T-cell (primary cell): ENCODE results near the gene CCDC149. TPM values are rescaled to one million over a fixed set of nuclear protein-coding genes. Genes with fewer than 3 reads are reported as not detected.

ENCODE experiments used
- ATAC-seq, 4 experiments: fragments of 200-7000 bp in 3 of 4; fragments of 150-1000 bp in 1 of 4; cut with Tn5 transposase; replicated peaks in 1 of 4; 1 replicate in 3 of 4; 2 replicates in 1 of 4; pipeline ENCODE4 v1.10.0; 2021; ENCODE audit warnings: moderate library complexity in 3 of 4, mild to moderate bottlenecking in 2 of 4, moderate number of reproducible peaks in 1 of 4
- CTCF ChIA-PET, 2 donors: fragments of 300-600 bp; sonication (Branson Sonifier 250); formaldehyde crosslinking; loops; one replicate each; lab custom pipeline; 2022; ENCODE audit warnings: antibody characterized with exemption in 2 of 2; lab: Charles Lee
- POLR2A ChIA-PET, 2 donors: fragments of 300-600 bp; sonication (Branson Sonifier 250); formaldehyde crosslinking; loops; one replicate each; lab custom pipeline; 2022; ENCODE audit warnings: antibody characterized with exemption in 2 of 2; lab: Charles Lee
- DNase-seq, 35 experiments: peaks; one replicate each; pipeline versions ENCODE4 v3.0.0 to v3.0.0-alpha.2; 2013 to 2023
- H3K27ac ChIP-seq: one replicate; pipeline ENCODE4 v1.5.1; 2013; ENCODE audit warnings: low read length
- H3K27me3 ChIP-seq, 2 experiments: replicated peaks in 1 of 2; 1 replicate in 1 of 2; 2 replicates in 1 of 2; pipeline versions ENCODE4 v1.6.1 to v1.7.0; 2013; ENCODE audit warnings: low read length in 1 of 2, mixed read lengths in 1 of 2; ENCODE audit not compliant: control insufficient read depth in 2 of 2, insufficient read depth in 2 of 2; ENCODE audit errors: extremely low read depth in 1 of 2
- H3K36me3 ChIP-seq, 2 donors: 1 replicate in 1 of 2; 2 replicates in 1 of 2; pipeline versions ENCODE4 v1.6.1 to v1.7.0; 2013; ENCODE audit warnings: low read length in 1 of 2; ENCODE audit not compliant: control insufficient read depth in 2 of 2, insufficient read depth in 1 of 2; ENCODE audit errors: extremely low read depth in 1 of 2
- H3K4me1 ChIP-seq, 2 experiments: 1 replicate in 1 of 2; 2 replicates in 1 of 2; pipeline versions ENCODE4 v1.6.1 to v1.7.0; 2013; ENCODE audit warnings: low read length in 2 of 2, mixed read lengths in 1 of 2; ENCODE audit not compliant: insufficient read depth in 2 of 2, control insufficient read depth in 1 of 2; ENCODE audit errors: extremely low read depth in 1 of 2
- H3K4me3 ChIP-seq, 2 donors: 1 replicate in 1 of 2; 2 replicates in 1 of 2; pipeline versions ENCODE4 v1.5.1 to v1.7.0; 2013; ENCODE audit warnings: mild to moderate bottlenecking in 2 of 2, low read length in 1 of 2, moderate library complexity in 1 of 2; ENCODE audit not compliant: control insufficient read depth in 1 of 2; ENCODE audit errors: extremely low read depth in 1 of 2
- H3K9me3 ChIP-seq: 2 replicates; pipeline ENCODE4 v1.7.0; 2013
- H3K27ac Mint-ChIP-seq, 2 donors: one replicate each; pipeline ENCODE4 v1.8.0; 2020 to 2021; ENCODE audit warnings: mild to moderate bottlenecking in 2 of 2, mixed read lengths in 2 of 2
- H3K27me3 Mint-ChIP-seq, 2 donors: one replicate each; pipeline ENCODE4 v1.8.0; 2021 to 2022; ENCODE audit warnings: mixed read lengths in 2 of 2
- H3K36me3 Mint-ChIP-seq: one replicate; pipeline ENCODE4 v1.8.0; 2021; ENCODE audit warnings: mixed read lengths
- H3K4me1 Mint-ChIP-seq, 3 donors: one replicate each; pipeline ENCODE4 v1.8.0; 2020 to 2022; ENCODE audit warnings: mixed read lengths in 3 of 3, mild to moderate bottlenecking in 1 of 3
- H3K4me3 Mint-ChIP-seq, 3 donors: one replicate each; pipeline ENCODE4 v1.8.0; 2020 to 2022; ENCODE audit warnings: mild to moderate bottlenecking in 3 of 3, mixed read lengths in 3 of 3, moderate library complexity in 3 of 3
- H3K9me3 Mint-ChIP-seq, 3 donors: one replicate each; pipeline ENCODE4 v1.8.0; 2020 to 2022; ENCODE audit warnings: mixed read lengths in 3 of 3
- WGBS: methylation state at CpG from one replicate; pipeline ENCODE4 v1.1.5; 2013; ENCODE audit warnings: missing lambda C conversion rate; ENCODE audit not compliant: insufficient coverage; 5-methylcytosine and 5-hydroxymethylcytosine counted together
- total RNA-seq, 35 experiments: library from RNA in 6 of 35; stranded (reverse) in 6 of 35; fragments of 120-200 nt in 1 of 35; gene quantifications; one replicate each; pipeline versions ENCODE4 v1.2.1 to v1.2.4 and lab custom pipeline; 2013 to 2026

CCDC149 gene
- total RNA-seq, 5 donors from 2014 or later (not counting 1 experiment from before 2014, with no cell fraction given): 0.20 to 0.41 (median 0.25) TPM; not detected in 2

GRCh38 chr4:24840362-24840761, 72.5 kb downstream of the CCDC149 start:
- POLR2A ChIA-PET: no interaction called here
- H3K27me3 Mint-ChIP-seq: no peaks in the 10 kb centered on the region
- 88% methylated on average over 4 of the region's 5 CpGs for WGBS

GRCh38 chr4:24837781-24838180, 75.1 kb downstream of the CCDC149 start:
- no peaks in the 10 kb centered on the region for H3K9me3 ChIP-seq
- H3K4me1 ChIP-seq: no peaks in the 10 kb centered on the region
- H3K27ac ChIP-seq: no peak overlapping the region
- Mint-ChIP-seq H3K36me3 (no peaks in the 10 kb centered on the region), H3K9me3 (no peaks in the 10 kb centered on the region), H3K27ac (no peak overlapping the region), H3K4me1 (no peaks in the 10 kb centered on the region), H3K27me3 (no peaks in the 10 kb centered on the region), H3K4me3 (no peak overlapping the region)
- ATAC-seq: no peak
- no peaks in the 10 kb centered on the region for H3K36me3 ChIP-seq
- H3K27me3 ChIP-seq: no peaks in the 10 kb centered on the region
- POLR2A ChIA-PET: no interaction called here
- WGBS: 47% methylated on average over 4 of the region's 5 CpGs
- CTCF ChIA-PET: no interaction called here
- no peak overlapping the region for H3K4me3 ChIP-seq
- DNase-seq: no peak

More at GRCh38 chr4:24840362-24840761, 72.5 kb downstream of the CCDC149 start:
- Mint-ChIP-seq H3K9me3 (no peaks in the 10 kb centered on the region), H3K4me3 (no peak overlapping the region), H3K27ac (no peak overlapping the region), H3K36me3 (no peaks in the 10 kb centered on the region), H3K4me1 (no peaks in the 10 kb centered on the region)
- ATAC-seq: no peak
- Histone ChIP-seq H3K4me3 (no peak overlapping the region), H3K36me3 (no peaks in the 10 kb centered on the region), H3K9me3 (no peaks in the 10 kb centered on the region), H3K27ac (no peak overlapping the region), H3K27me3 (no peaks in the 10 kb centered on the region), H3K4me1 (no peaks in the 10 kb centered on the region)
- CTCF ChIA-PET: no interaction called here
- no peak for DNase-seq

- no peak for ATAC-seq
- CTCF ChIA-PET: no interaction called here
- Histone ChIP-seq H3K27ac (no peak overlapping the region), H3K27me3 (no peaks in the 10 kb centered on the region), H3K9me3 (no peaks in the 10 kb centered on the region), H3K36me3 (no peaks in the 10 kb centered on the region), H3K4me3 (no peak overlapping the region), H3K4me1 (no peaks in the 10 kb centered on the region)
- Mint-ChIP-seq H3K9me3 (no peaks in the 10 kb centered on the region), H3K27me3 (no peaks in the 10 kb centered on the region), H3K36me3 (no peaks in the 10 kb centered on the region), H3K4me1 (no peaks in the 10 kb centered on the region), H3K27ac (no peak overlapping the region), H3K4me3 (no peak overlapping the region)
- WGBS: 59% methylated on average over 3 of the region's 7 CpGs
- no peak for DNase-seq
- POLR2A ChIA-PET: interaction anchor here in 1 of 2 donors (0.5 kb wide), 1 partner anchor 42 kb away, joined by 4 read pairs; no protein-coding TSS in a partner anchor
Measured at GRCh38 chr4:24837336-24837735, 75.5 kb downstream of the CCDC149 start.

- 86% methylated on average over 2 of the region's 6 CpGs for WGBS
- CTCF ChIA-PET: no interaction called here
- H3K27ac Mint-ChIP-seq: no peak overlapping the region
- no peaks in the 10 kb centered on the region for H3K9me3 Mint-ChIP-seq
- no peaks in the 10 kb centered on the region for H3K27me3 ChIP-seq
- DNase-seq: no peak
- H3K9me3 ChIP-seq: no peaks in the 10 kb centered on the region
- no peak for ATAC-seq
- H3K4me3 ChIP-seq: no peak overlapping the region
- H3K36me3 Mint-ChIP-seq: no peaks in the 10 kb centered on the region
- H3K4me3 Mint-ChIP-seq: no peak overlapping the region
- POLR2A ChIA-PET: interaction anchor here in 1 of 2 donors (0.5 kb wide), 1 partner anchor 42 kb away, joined by 4 read pairs; no protein-coding TSS in a partner anchor
- H3K27ac ChIP-seq: no peak overlapping the region
- H3K27me3 Mint-ChIP-seq: no peaks in the 10 kb centered on the region
- H3K4me1 Mint-ChIP-seq: no peaks in the 10 kb centered on the region
- no peaks in the 10 kb centered on the region for H3K36me3 ChIP-seq
- no peaks in the 10 kb centered on the region for H3K4me1 ChIP-seq
Measured at GRCh38 chr4:24836661-24837242, 76.1 kb downstream of the CCDC149 start.

DNA sequence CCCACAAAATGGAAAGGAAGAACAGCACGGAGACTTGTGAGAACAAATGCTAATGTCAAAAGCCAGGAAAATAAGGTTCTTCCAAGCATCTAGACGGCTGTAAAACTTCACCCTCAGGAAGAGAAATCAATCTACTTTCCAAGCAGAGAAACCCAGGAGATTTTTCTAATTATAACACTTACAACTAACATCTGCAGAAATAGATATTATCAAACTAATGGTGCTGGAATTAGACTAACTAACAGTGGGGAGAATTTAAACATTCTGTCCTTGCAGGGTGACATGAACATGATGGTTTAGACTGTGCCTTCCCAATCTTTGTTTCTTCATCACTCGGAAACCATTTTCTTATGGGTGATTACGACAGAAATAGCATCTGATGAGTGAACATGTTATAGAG, 77.1 kb downstream of the CCDC149 start:
- WGBS: 100% methylated on average over 2 of the region's 4 CpGs
- Histone ChIP-seq H3K27ac (no peak overlapping the region), H3K4me3 (no peak overlapping the region), H3K36me3 (no peaks in the 10 kb centered on the region), H3K27me3 (no peaks in the 10 kb centered on the region), H3K4me1 (no peaks in the 10 kb centered on the region), H3K9me3 (no peaks in the 10 kb centered on the region)
- Mint-ChIP-seq H3K27ac (no peak overlapping the region), H3K4me3 (no peak overlapping the region), H3K36me3 (no peaks in the 10 kb centered on the region), H3K9me3 (no peaks in the 10 kb centered on the region), H3K4me1 (no peaks in the 10 kb centered on the region), H3K27me3 (no peaks in the 10 kb centered on the region)
- CTCF ChIA-PET: no interaction called here
- POLR2A ChIA-PET: no interaction called here
- ATAC-seq (no peak), DNase-seq (no peak)

DNA sequence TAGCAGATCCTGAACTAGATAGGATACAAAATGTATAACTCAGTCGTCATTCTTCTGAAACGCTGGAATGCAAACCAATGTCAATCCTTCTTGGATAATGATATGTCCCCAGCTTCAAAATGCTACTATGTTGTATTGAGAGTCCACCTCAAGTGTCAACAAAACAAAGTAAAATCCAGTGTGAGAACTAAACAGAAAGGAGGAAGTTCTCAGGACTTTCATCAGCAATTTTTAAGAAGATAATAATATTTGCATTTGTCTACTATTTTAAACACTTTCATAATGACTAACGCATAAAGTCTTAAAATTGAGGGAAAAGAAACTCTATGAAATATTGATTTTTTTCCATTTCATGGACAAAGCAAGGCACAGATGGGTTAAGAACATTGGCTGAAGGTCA, 81.2 kb downstream of the CCDC149 start:
- no peaks in the 10 kb centered on the region for H3K4me1 ChIP-seq
- no peak overlapping the region for H3K4me3 Mint-ChIP-seq
- no peaks in the 10 kb centered on the region for H3K36me3 ChIP-seq
- no CpG with 5 or more reads among the region's 3 CpGs for WGBS
- POLR2A ChIA-PET: interaction anchor here in 1 of 2 donors (0.6 kb wide), 1 partner anchor 11 kb away, joined by 4 read pairs; no protein-coding TSS in a partner anchor
- H3K27ac Mint-ChIP-seq: no peak overlapping the region
- no peaks in the 10 kb centered on the region for H3K36me3 Mint-ChIP-seq
- peaks cover 0 to 3% of the 10 kb centered on the region in 2 experiments for H3K27me3 ChIP-seq
- CTCF ChIA-PET: no interaction called here
- no peak overlapping the region for H3K4me3 ChIP-seq
- H3K27ac ChIP-seq: no peak overlapping the region
- ATAC-seq (no peak), DNase-seq (no peak)
- H3K27me3 Mint-ChIP-seq: peaks cover 0 to 5% of the 10 kb centered on the region in 2 donors
- H3K9me3 Mint-ChIP-seq: no peaks in the 10 kb centered on the region
- H3K4me1 Mint-ChIP-seq: no peaks in the 10 kb centered on the region
- H3K9me3 ChIP-seq: no peaks in the 10 kb centered on the region
